ENCODE data around the gene ANXA10.
"Not testable (repeated sequence)": the region's sequence is repeated elsewhere in the genome, so short reads cannot be mapped to it uniquely, and the experiment has no call there.

DNA sequence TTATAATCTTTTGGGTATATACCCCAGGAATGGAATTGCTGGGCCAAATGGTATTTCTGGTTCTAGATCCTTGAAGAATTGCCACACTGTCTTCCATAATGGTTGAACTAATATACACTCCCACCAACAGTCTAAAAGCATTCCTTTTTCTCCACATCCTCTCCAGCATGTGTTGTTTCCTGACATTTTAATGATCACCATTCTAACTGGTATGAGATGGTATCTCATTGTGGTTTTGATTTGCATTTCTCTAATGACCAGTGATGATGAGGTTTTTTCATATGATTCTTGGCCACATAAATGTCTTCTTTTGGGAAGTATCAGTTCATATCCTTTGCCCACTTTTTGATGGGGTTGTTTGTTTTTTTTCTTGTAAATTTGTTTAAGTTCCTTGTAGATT lies 121.2 kb downstream of the ANXA10 start:
- not testable (repeated sequence) for TF ChIP-seq BHLHE40, POLR2A (IDR thresholded peaks at IDR 0.05; ENCODE audit: low read depth, low read length)
